Gastrocnemius medialis (tissue), 4 donors: ENCODE results near the gene DCLRE1C. TPM values are rescaled to one million over a fixed set of nuclear protein-coding genes. Genes with fewer than 3 reads are reported as not detected.
"Not testable (repeated sequence)": the region's sequence is repeated elsewhere in the genome, so short reads cannot be mapped to it uniquely, and the experiment has no call there.

ENCODE experiments used
- ATAC-seq, 2 donors: fragments of 150-250 bp; one replicate each; pipeline ENCODE4 v1.9.1; 2016
- DNase-seq, 2 donors: peaks; one replicate each; pipeline ENCODE4 v3.0.0-alpha.2; 2019
- H3K27ac ChIP-seq, 4 donors: fragments of 200-600 bp; sonication (generic); 1 replicate in 1 of 4; 2 replicates in 3 of 4; pipeline ENCODE4 v1.5.1; 2016 to 2018; ENCODE audit warnings: mild to moderate bottlenecking in 2 of 4, moderate library complexity in 1 of 4
- H3K27me3 ChIP-seq, 3 donors: fragments of 200-600 bp; sonication (generic) in 2 of 3; 1 replicate in 1 of 3; 2 replicates in 2 of 3; pipeline versions ENCODE4 v1.5.1 to v1.6.0; 2016 to 2019; ENCODE audit warnings: mild to moderate bottlenecking in 1 of 3, moderate library complexity in 1 of 3
- H3K36me3 ChIP-seq, 2 donors: fragments of 200-600 bp; sonication (generic) in 1 of 2; one replicate each; pipeline ENCODE4 v1.5.1; 2017 to 2018
- H3K4me1 ChIP-seq, 2 donors: fragments of 200-600 bp; sonication (generic) in 1 of 2; one replicate each; pipeline ENCODE4 v1.5.1; 2016 to 2017; ENCODE audit warnings: mild to moderate bottlenecking in 2 of 2
- H3K4me3 ChIP-seq, 4 donors: fragments of 200-600 bp; sonication (generic) in 3 of 4; 1 replicate in 1 of 4; 2 replicates in 3 of 4; pipeline ENCODE4 v1.5.1; 2016 to 2019; ENCODE audit warnings: mild to moderate bottlenecking in 2 of 4
- H3K9me3 ChIP-seq, 3 donors: fragments of 200-600 bp; sonication (generic) in 2 of 3; 1 replicate in 1 of 3; 2 replicates in 2 of 3; pipeline ENCODE4 v1.5.1; 2016 to 2019
- CTCF ChIP-seq, 5 experiments: fragments of 450-650 bp in 3 of 5; fragments of 200-600 bp in 2 of 5; sonication (generic) in 2 of 5; IDR thresholded peaks in 4 of 5; conservative IDR thresholded peaks in 1 of 5; 1 replicate in 4 of 5; 2 replicates in 1 of 5; pipeline ENCODE4 v1.5.1; 2016 to 2019; ENCODE audit warnings: antibody characterized with exemption in 5 of 5, mild to moderate bottlenecking in 3 of 5, moderate library complexity in 3 of 5
- POLR2A ChIP-seq, 2 donors: fragments of 450-650 bp; IDR thresholded peaks; one replicate each; pipeline ENCODE4 v1.6.1; 2017; ENCODE audit warnings: antibody characterized with exemption in 2 of 2, mild to moderate bottlenecking in 2 of 2, moderate library complexity in 2 of 2
- in situ Hi-C, 4 donors: fragments of 200-750 bp; cut with MboI; loops; one replicate each; pipeline versions ENCODE4 v1.15.0 to v1.8.0; 2017; ENCODE audit warnings: low sequenced_read_pairs in 4 of 4
- intact Hi-C: fragments of 100-400 bp; cut with DNase I; formaldehyde crosslinking; loops from one replicate; pipeline ENCODE4 v1.15.1; 2023; ENCODE audit warnings: low total_unique reads
- total RNA-seq, 4 donors: library from RNA; depleted of rRNA; stranded (reverse); fragments of >200 nt; gene quantifications; one replicate each; pipeline versions ENCODE4 v1.1.0 to v1.2.3, GENCODE V29; 2016

The DCLRE1C gene
- total RNA-seq, 4 donors from 2014 or later = 3.0 to 3.6 (median 3.3) TPM

GRCh38 chr10:14953424-14954000 is 384 bp downstream of the DCLRE1C start:
- in situ Hi-C loops (loop anchor here in 3 of 4 donors (10.0 to 25.0 kb wide), 2 partner anchors 116 to 151 kb away; partner anchors contain the start of genes CDNF (in 1 of the 3), HSPA14 (in 1 of the 3) and MSANTD7 (in 1 of the 3)), intact Hi-C loops (loop anchor here (5.0 kb wide), 1 partner anchor 351 kb away; no protein-coding TSS in a partner anchor)
- peak; percentile 2 to 44 for DNase-seq
- peaks cover 0 to 4% of the 10 kb centered on the region in 2 donors for H3K36me3 ChIP-seq
- ATAC-seq = peak; percentile 69 to 71
- TF ChIP-seq CTCF (IDR thresholded peaks at IDR 0.05 in 4 of 5, conservative IDR thresholded peaks at IDR 0.05 in 1 of 5) (peak in 2 of 5 experiments; percentile 12 to 33), POLR2A (IDR thresholded peaks at IDR 0.05) (no peak)
- H3K27me3 ChIP-seq = no peaks in the 10 kb centered on the region
- H3K4me1 ChIP-seq = peaks cover 4 to 12% of the 10 kb centered on the region in 2 donors
- H3K27ac ChIP-seq = peak overlapping the region; percentile 83 to 90 (median 84)
- peak overlapping the region; percentile 79 to 92 (median 85) for H3K4me3 ChIP-seq
- H3K9me3 ChIP-seq = no peaks in the 10 kb centered on the region

GRCh38 chr10:14952851-14953423 is 959 bp downstream of the DCLRE1C start:
- TF ChIP-seq CTCF (IDR thresholded peaks at IDR 0.05 in 4 of 5, conservative IDR thresholded peaks at IDR 0.05 in 1 of 5) (no peak), POLR2A (IDR thresholded peaks at IDR 0.05) (no peak)
- intact Hi-C loops = loop anchor here (5.0 kb wide), 1 partner anchor 351 kb away; no protein-coding TSS in a partner anchor
- no peak for ATAC-seq
- H3K4me3 ChIP-seq = peak overlapping the region; percentile 79 to 92 (median 85)
- no peak for DNase-seq
- H3K27me3 ChIP-seq = no peaks in the 10 kb centered on the region
- H3K27ac ChIP-seq = peak overlapping the region; percentile 83 to 90 (median 84)
- H3K9me3 ChIP-seq = no peaks in the 10 kb centered on the region
- in situ Hi-C loops = loop anchor here in 3 of 4 donors (10.0 to 25.0 kb wide), 2 partner anchors 116 to 152 kb away; partner anchors contain the start of genes CDNF (in 1 of the 3), HSPA14 (in 1 of the 3) and MSANTD7 (in 1 of the 3)
- H3K4me1 ChIP-seq = peaks cover 4 to 12% of the 10 kb centered on the region in 2 donors
- peaks cover 0 to 9% of the 10 kb centered on the region in 2 donors for H3K36me3 ChIP-seq

- Histone ChIP-seq H3K4me3 (no peak overlapping the region), H3K4me1 (peaks cover 0 to 7% of the 10 kb centered on the region in 2 donors), H3K27ac (no peak overlapping the region), H3K27me3 (no peaks in the 10 kb centered on the region), H3K36me3 (peaks cover 0 to 27% of the 10 kb centered on the region in 2 donors), H3K9me3 (no peaks in the 10 kb centered on the region)
- in situ Hi-C loops = no loop called here
- DNase-seq (no peak), ATAC-seq (no peak)
- intact Hi-C loops = no loop called here
- no peak for TF ChIP-seq POLR2A (IDR thresholded peaks at IDR 0.05)
- no peak for TF ChIP-seq CTCF (IDR thresholded peaks at IDR 0.05 in 4 of 5, conservative IDR thresholded peaks at IDR 0.05 in 1 of 5)
Measured at GRCh38 chr10:14949291-14949690, 4.6 kb downstream of the DCLRE1C start.

- Histone ChIP-seq H3K4me3 (no peak overlapping the region), H3K27me3 (no peaks in the 10 kb centered on the region), H3K4me1 (no peaks in the 10 kb centered on the region), H3K27ac (no peak overlapping the region), H3K36me3 (peaks cover 0 to 33% of the 10 kb centered on the region in 2 donors), H3K9me3 (no peaks in the 10 kb centered on the region)
- no peak for ATAC-seq
- no peak for TF ChIP-seq POLR2A (IDR thresholded peaks at IDR 0.05)
- intact Hi-C loops (no loop called here), in situ Hi-C loops (no loop called here)
- no peak for DNase-seq
Measured at GRCh38 chr10:14947268-14947667, 6.6 kb downstream of the DCLRE1C start.

GRCh38 chr10:14945108-14945507 is 8.8 kb downstream of the DCLRE1C start:
- no peak for TF ChIP-seq CTCF (IDR thresholded peaks at IDR 0.05 in 4 of 5, conservative IDR thresholded peaks at IDR 0.05 in 1 of 5)
- TF ChIP-seq POLR2A (IDR thresholded peaks at IDR 0.05) = no peak
- peaks cover 0 to 38% of the 10 kb centered on the region in 2 donors for H3K36me3 ChIP-seq
- H3K4me3 ChIP-seq = no peak overlapping the region
- intact Hi-C loops = no loop called here
- in situ Hi-C loops = no loop called here
- ATAC-seq = no peak
- no peaks in the 10 kb centered on the region for H3K9me3 ChIP-seq
- H3K27ac ChIP-seq = no peak overlapping the region
- no peak for DNase-seq
- H3K27me3 ChIP-seq = no peaks in the 10 kb centered on the region
- no peaks in the 10 kb centered on the region for H3K4me1 ChIP-seq

- H3K27me3 ChIP-seq, H3K4me1 ChIP-seq, DNase-seq, ATAC-seq, H3K9me3 ChIP-seq, intact Hi-C loops, H3K27ac ChIP-seq, H3K4me3 ChIP-seq, in situ Hi-C loops: not testable (repeated sequence)
- peaks cover 0 to 29% of the 10 kb centered on the region in 2 donors for H3K36me3 ChIP-seq
Measured at GRCh38 chr10:14942950-14943338, 11.0 kb downstream of the DCLRE1C start.

- H3K4me1 ChIP-seq, DNase-seq, H3K27me3 ChIP-seq, H3K9me3 ChIP-seq, H3K4me3 ChIP-seq, intact Hi-C loops, ATAC-seq, in situ Hi-C loops, H3K27ac ChIP-seq: not testable (repeated sequence)
- peaks cover 0 to 23% of the 10 kb centered on the region in 2 donors for H3K36me3 ChIP-seq
Measured at GRCh38 chr10:14942147-14942949, 11.5 kb downstream of the DCLRE1C start.
